ENCODE measurements around the gene SMAD7. TPM values are rescaled to one million over a fixed set of nuclear protein-coding genes. Genes with fewer than 3 reads are reported as not detected.

The SMAD7 gene
- total RNA-seq, 2 experiments from 2014 or later: 244 to 254 TPM

DNA sequence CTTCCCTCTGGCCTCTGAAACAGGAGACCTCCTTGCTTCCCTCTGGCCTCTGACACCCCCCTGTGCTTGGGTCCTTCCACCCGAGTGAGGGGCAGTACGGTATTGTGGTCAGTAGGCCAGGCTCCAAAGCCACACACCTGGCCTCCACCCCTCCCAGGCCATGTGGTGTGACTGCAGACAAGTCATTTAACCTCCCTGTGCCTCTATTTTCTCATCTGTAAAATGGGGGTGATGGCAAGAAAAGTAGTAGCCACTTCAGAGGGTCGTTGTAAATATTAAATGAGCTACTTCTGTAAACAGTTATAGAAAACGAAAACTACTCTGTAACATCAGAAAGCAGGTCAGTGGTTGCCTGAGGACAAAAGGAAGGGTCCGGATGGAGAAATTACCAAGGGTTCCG is 74.2 kb downstream of the SMAD7 start:
- Histone ChIP-seq H3K27ac (ENCODE audit: low read depth in 1 of 2, low read length in 2 of 2) (no peak overlapping the region), H3K27me3 (ENCODE audit: control insufficient read depth in 1 of 2, insufficient read depth in 2 of 2, low read length in 2 of 2) (no peaks in the 10 kb centered on the region), H3K36me3 (ENCODE audit: insufficient read depth, low read length) (no peaks in the 10 kb centered on the region), H3K9me3 (ENCODE audit: control insufficient read depth in 1 of 2, insufficient read depth in 1 of 2, low read length in 2 of 2) (no peaks in the 10 kb centered on the region), H3K4me1 (ENCODE audit: insufficient read depth, low read length) (no peaks in the 10 kb centered on the region), H3K4me3 (ENCODE audit: low read length) (no peak overlapping the region)
- Mint-ChIP-seq H3K36me3 (ENCODE audit: low read depth) (no peaks in the 10 kb centered on the region), H3K4me1 (ENCODE audit: low read depth) (peaks cover 9% of the 10 kb centered on the region), H3K9me3 (no peaks in the 10 kb centered on the region), H3K4me3 (no peak overlapping the region), H3K27me3 (no peaks in the 10 kb centered on the region), H3K27ac (no peak overlapping the region)
- ChIA-PET CTCF (interaction anchor here (1.3 kb wide), 1 partner anchor 33 kb away, joined by 3 read pairs; no protein-coding TSS in a partner anchor), POLR2A (no interaction called here)
- TF ChIP-seq, protein P1, sequence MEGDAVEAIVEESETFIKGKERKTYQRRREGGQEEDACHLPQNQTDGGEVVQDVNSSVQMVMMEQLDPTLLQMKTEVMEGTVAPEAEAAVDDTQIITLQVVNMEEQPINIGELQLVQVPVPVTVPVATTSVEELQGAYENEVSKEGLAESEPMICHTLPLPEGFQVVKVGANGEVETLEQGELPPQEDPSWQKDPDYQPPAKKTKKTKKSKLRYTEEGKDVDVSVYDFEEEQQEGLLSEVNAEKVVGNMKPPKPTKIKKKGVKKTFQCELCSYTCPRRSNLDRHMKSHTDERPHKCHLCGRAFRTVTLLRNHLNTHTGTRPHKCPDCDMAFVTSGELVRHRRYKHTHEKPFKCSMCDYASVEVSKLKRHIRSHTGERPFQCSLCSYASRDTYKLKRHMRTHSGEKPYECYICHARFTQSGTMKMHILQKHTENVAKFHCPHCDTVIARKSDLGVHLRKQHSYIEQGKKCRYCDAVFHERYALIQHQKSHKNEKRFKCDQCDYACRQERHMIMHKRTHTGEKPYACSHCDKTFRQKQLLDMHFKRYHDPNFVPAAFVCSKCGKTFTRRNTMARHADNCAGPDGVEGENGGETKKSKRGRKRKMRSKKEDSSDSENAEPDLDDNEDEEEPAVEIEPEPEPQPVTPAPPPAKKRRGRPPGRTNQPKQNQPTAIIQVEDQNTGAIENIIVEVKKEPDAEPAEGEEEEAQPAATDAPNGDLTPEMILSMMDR (IDR thresholded peaks at IDR 0.05): no peak
- intact Hi-C loops (cut with DNase I, micrococcal nuclease): no loop called here
- DNase-seq: no peak
- no peak for ATAC-seq (ENCODE audit: poor library complexity)

GRCh38 chr18:48875942-48876511 is 74.7 kb downstream of the SMAD7 start:
- Mint-ChIP-seq H3K4me3 (no peak overlapping the region), H3K36me3 (ENCODE audit: low read depth) (no peaks in the 10 kb centered on the region), H3K27ac (no peak overlapping the region), H3K27me3 (no peaks in the 10 kb centered on the region), H3K9me3 (no peaks in the 10 kb centered on the region), H3K4me1 (ENCODE audit: low read depth) (peaks cover 9% of the 10 kb centered on the region)
- CTCF ChIA-PET: interaction anchor here (1.3 kb wide), 1 partner anchor 32 kb away, joined by 3 read pairs; no protein-coding TSS in a partner anchor
- ATAC-seq (ENCODE audit: poor library complexity): no peak
- no peak overlapping the region for H3K4me3 ChIP-seq (ENCODE audit: low read length)
- intact Hi-C loops (cut with DNase I, micrococcal nuclease): no loop called here
- POLR2A ChIA-PET: no interaction called here
- H3K27me3 ChIP-seq (ENCODE audit: control insufficient read depth in 1 of 2, insufficient read depth in 2 of 2, low read length in 2 of 2): no peaks in the 10 kb centered on the region
- H3K36me3 ChIP-seq (ENCODE audit: insufficient read depth, low read length): no peaks in the 10 kb centered on the region
- H3K4me1 ChIP-seq (ENCODE audit: insufficient read depth, low read length): no peaks in the 10 kb centered on the region
- no peaks in the 10 kb centered on the region for H3K9me3 ChIP-seq (ENCODE audit: control insufficient read depth in 1 of 2, insufficient read depth in 1 of 2, low read length in 2 of 2)
- TF ChIP-seq, protein P1 (IDR thresholded peaks at IDR 0.05): no peak
- DNase-seq: no peak
- no peak overlapping the region for H3K27ac ChIP-seq (ENCODE audit: low read depth in 1 of 2, low read length in 2 of 2)

DNA sequence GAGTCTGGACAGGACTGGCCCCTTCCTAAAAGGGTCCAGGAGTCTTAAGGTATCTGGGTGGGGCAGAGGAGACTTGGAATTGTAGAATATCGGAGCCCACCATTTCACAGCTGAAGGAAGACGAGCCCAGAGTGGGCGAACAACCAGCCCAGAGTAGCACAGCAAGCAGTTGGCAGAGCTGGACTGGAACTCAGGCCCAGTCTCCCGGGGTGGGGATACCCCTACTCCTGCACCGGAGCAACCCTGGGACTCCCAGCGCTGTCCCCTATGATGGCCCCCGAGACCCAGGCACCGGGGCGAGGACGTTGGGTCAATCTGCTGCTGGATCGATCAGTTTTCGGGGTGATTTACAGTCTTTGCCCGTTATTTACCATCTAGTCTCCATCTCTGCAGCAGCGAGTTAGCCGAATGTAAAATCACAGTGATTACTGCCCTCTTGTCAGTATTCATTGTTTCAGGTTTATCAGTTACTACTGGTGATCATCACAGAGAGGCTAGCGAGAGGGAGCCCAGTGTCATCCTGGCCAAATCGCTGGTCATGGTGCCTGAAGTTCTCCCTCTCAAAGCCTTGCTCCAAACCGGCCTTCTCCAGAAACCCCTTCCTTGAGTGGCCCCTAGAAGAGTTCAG is 75.3 kb downstream of the SMAD7 start:
- DNase-seq (no peak), ATAC-seq (ENCODE audit: poor library complexity) (no peak)
- H3K4me3 ChIP-seq (ENCODE audit: low read length): no peak overlapping the region
- H3K36me3 Mint-ChIP-seq (ENCODE audit: low read depth): no peaks in the 10 kb centered on the region
- H3K9me3 ChIP-seq (ENCODE audit: control insufficient read depth in 1 of 2, insufficient read depth in 1 of 2, low read length in 2 of 2): no peaks in the 10 kb centered on the region
- H3K9me3 Mint-ChIP-seq: no peaks in the 10 kb centered on the region
- no peak overlapping the region for H3K27ac Mint-ChIP-seq
- POLR2A ChIA-PET: no interaction called here
- intact Hi-C loops (cut with DNase I, micrococcal nuclease): no loop called here
- no peaks in the 10 kb centered on the region for H3K4me1 ChIP-seq (ENCODE audit: insufficient read depth, low read length)
- TF ChIP-seq, protein P1 (IDR thresholded peaks at IDR 0.05): no peak
- no peaks in the 10 kb centered on the region for H3K36me3 ChIP-seq (ENCODE audit: insufficient read depth, low read length)
- H3K27ac ChIP-seq (ENCODE audit: low read depth in 1 of 2, low read length in 2 of 2): no peak overlapping the region
- H3K27me3 ChIP-seq (ENCODE audit: control insufficient read depth in 1 of 2, insufficient read depth in 2 of 2, low read length in 2 of 2): no peaks in the 10 kb centered on the region
- peaks cover 5% of the 10 kb centered on the region for H3K4me1 Mint-ChIP-seq (ENCODE audit: low read depth)
- no peak overlapping the region for H3K4me3 Mint-ChIP-seq
- CTCF ChIA-PET: interaction anchor here (0.9 kb wide), 1 partner anchor 99 kb away, joined by 3 read pairs; no protein-coding TSS in a partner anchor
- H3K27me3 Mint-ChIP-seq: no peaks in the 10 kb centered on the region
